Lung (tissue), 12 donors: ENCODE results near the gene VASH2. TPM values are rescaled to one million over a fixed set of nuclear protein-coding genes. Genes with fewer than 3 reads are reported as not detected.

Experiments
- ATAC-seq: fragments of 200-7000 bp; cut with Tn5 transposase; one replicate; pipeline ENCODE4 v1.9.1; 2020; ENCODE audit warnings: moderate number of reproducible peaks; ENCODE audit not compliant: insufficient read depth, low FRiP score
- DNase-seq, 3 donors: peaks; one replicate each; pipeline ENCODE4 v3.0.0-alpha.2; 2013 to 2017
- H3K27ac ChIP-seq, 2 donors: one replicate each; pipeline ENCODE4 v1.5.1; 2013; ENCODE audit warnings: mild to moderate bottlenecking in 2 of 2, moderate library complexity in 2 of 2, control low read depth in 1 of 2, inconsistent platforms in 1 of 2, low read depth in 1 of 2, low read length in 1 of 2
- H3K27me3 ChIP-seq, 3 donors: one replicate each; pipeline ENCODE4 v1.5.1; 2013; ENCODE audit warnings: low read length in 2 of 3; ENCODE audit not compliant: control insufficient read depth in 3 of 3, insufficient read depth in 3 of 3
- H3K36me3 ChIP-seq, 4 donors: one replicate each; pipeline ENCODE4 v1.5.1; 2013; ENCODE audit warnings: low read length in 4 of 4, mild to moderate bottlenecking in 1 of 4, moderate library complexity in 1 of 4; ENCODE audit not compliant: control insufficient read depth in 4 of 4, insufficient read depth in 4 of 4
- H3K4me1 ChIP-seq, 5 donors: one replicate each; pipeline ENCODE4 v1.5.1; 2013; ENCODE audit warnings: low read length in 5 of 5, mild to moderate bottlenecking in 2 of 5, moderate library complexity in 1 of 5; ENCODE audit not compliant: control insufficient read depth in 5 of 5, insufficient read depth in 5 of 5
- H3K4me3 ChIP-seq: one replicate; pipeline ENCODE4 v1.5.1; 2013; ENCODE audit warnings: mild to moderate bottlenecking, control low read depth, moderate library complexity
- H3K9ac ChIP-seq, 2 donors: one replicate each; pipeline ENCODE4 v1.5.1; 2013; ENCODE audit warnings: low read length in 2 of 2, control low read depth in 1 of 2; ENCODE audit not compliant: insufficient read depth in 1 of 2
- H3K9me3 ChIP-seq, 4 donors: one replicate each; pipeline ENCODE4 v1.5.1; 2013; ENCODE audit warnings: low read length in 3 of 4, mild to moderate bottlenecking in 1 of 4, moderate library complexity in 1 of 4; ENCODE audit not compliant: control insufficient read depth in 4 of 4, insufficient read depth in 3 of 4
- WGBS, 2 donors: extraction: QIAGEN DNeasy Blood & Tissue Kit; methylation state at CpG; one replicate each; pipeline ENCODE4 v1.1.7; 2013; 5-methylcytosine and 5-hydroxymethylcytosine counted together
- polyA plus RNA-seq, 2 donors: library from polyadenylated mRNA; stranded (reverse); fragments of 200-250 nt; gene quantifications; one replicate each; pipeline ENCODE4 v1.2.1, GENCODE V29; 2013
- total RNA-seq, 2 donors: library from RNA; depleted of rRNA in 1 of 2; stranded (reverse); fragments of >200 nt in 1 of 2; gene quantifications; one replicate each; pipeline ENCODE4 v1.2.1, GENCODE V29; 2014 to 2021
- TF ChIP-seq, protein P1 (sequence below): IDR thresholded peaks from 2 replicates; pipeline ENCODE4 v1.5.1; 2012; ENCODE audit warnings: mild to moderate bottlenecking; ENCODE audit errors: control extremely low read depth, extremely low read depth
- donor health status: control.
- donor health status: control.
- donor health status: Bipolar disorder and iron deficiency.
- donor health status: healthy.
- donor health status: DM: yes; HTN: yes; CAD: no.

The VASH2 gene
- total and polyA plus RNA-seq, 4 donors = 0.26 to 11.0 (median 1.1) TPM

DNA sequence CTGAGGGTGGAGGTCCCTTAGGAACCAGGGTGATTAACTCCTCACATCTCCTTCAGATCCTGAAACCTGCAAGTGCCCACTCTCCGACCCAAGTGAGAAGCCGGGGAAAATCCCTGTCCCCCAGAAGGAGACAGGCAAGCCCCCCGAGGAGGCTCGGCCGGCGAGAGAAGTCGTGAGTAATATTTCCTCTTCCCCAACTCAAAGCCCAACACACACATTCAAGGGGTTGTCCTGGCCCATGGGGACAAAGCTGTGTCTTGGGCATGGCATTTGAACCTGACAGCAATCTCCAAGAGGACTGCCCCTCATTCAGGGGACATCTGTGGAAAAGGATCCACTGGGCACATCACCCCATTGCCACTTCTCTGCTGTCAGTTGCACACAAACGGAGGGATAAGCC, 23.6 kb downstream of the VASH2 start:
- 92 to 95% methylated on average over 8 of the region's 8 CpGs for WGBS, 2 donors
- DNase-seq = no peak
- Histone ChIP-seq H3K27me3 (no peaks in the 10 kb centered on the region), H3K9me3 (no peaks in the 10 kb centered on the region), H3K36me3 (peaks cover 0 to 36% (median 16%) of the 10 kb centered on the region in 4 donors), H3K9ac (no peak overlapping the region), H3K4me1 (no peaks in the 10 kb centered on the region), H3K27ac (no peak overlapping the region), H3K4me3 (no peak overlapping the region)
- TF ChIP-seq, protein P1, sequence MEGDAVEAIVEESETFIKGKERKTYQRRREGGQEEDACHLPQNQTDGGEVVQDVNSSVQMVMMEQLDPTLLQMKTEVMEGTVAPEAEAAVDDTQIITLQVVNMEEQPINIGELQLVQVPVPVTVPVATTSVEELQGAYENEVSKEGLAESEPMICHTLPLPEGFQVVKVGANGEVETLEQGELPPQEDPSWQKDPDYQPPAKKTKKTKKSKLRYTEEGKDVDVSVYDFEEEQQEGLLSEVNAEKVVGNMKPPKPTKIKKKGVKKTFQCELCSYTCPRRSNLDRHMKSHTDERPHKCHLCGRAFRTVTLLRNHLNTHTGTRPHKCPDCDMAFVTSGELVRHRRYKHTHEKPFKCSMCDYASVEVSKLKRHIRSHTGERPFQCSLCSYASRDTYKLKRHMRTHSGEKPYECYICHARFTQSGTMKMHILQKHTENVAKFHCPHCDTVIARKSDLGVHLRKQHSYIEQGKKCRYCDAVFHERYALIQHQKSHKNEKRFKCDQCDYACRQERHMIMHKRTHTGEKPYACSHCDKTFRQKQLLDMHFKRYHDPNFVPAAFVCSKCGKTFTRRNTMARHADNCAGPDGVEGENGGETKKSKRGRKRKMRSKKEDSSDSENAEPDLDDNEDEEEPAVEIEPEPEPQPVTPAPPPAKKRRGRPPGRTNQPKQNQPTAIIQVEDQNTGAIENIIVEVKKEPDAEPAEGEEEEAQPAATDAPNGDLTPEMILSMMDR = no peak
- ATAC-seq = no peak

DNA sequence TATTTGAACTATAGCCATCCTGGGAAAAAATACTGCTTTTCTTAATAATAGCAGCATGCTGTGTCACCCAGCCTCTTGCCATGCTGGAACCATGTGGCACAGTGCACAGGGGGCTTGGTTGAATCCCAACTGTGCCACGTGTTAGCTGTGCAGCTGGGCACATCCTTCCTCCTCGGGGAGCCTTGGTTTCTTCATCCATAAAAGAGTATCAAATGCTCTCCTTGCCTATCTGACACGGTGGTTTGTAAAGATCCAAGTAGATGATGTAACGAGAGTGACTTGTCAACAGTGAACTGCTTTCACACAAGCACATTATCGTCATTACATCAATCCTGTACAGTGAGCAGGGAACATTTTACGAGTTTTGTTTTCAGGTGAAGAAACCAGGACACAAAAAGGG, 24.4 kb downstream of the VASH2 start:
- DNase-seq = no peak
- Histone ChIP-seq H3K27me3 (no peaks in the 10 kb centered on the region), H3K36me3 (peaks cover 0 to 37% (median 18%) of the 10 kb centered on the region in 4 donors), H3K4me1 (no peaks in the 10 kb centered on the region), H3K4me3 (no peak overlapping the region), H3K9ac (no peak overlapping the region), H3K9me3 (no peaks in the 10 kb centered on the region), H3K27ac (no peak overlapping the region)
- WGBS, 2 donors = 65 to 83% methylated on average over 6 of the region's 6 CpGs
- TF ChIP-seq, protein P1 = no peak
- no peak for ATAC-seq

DNA sequence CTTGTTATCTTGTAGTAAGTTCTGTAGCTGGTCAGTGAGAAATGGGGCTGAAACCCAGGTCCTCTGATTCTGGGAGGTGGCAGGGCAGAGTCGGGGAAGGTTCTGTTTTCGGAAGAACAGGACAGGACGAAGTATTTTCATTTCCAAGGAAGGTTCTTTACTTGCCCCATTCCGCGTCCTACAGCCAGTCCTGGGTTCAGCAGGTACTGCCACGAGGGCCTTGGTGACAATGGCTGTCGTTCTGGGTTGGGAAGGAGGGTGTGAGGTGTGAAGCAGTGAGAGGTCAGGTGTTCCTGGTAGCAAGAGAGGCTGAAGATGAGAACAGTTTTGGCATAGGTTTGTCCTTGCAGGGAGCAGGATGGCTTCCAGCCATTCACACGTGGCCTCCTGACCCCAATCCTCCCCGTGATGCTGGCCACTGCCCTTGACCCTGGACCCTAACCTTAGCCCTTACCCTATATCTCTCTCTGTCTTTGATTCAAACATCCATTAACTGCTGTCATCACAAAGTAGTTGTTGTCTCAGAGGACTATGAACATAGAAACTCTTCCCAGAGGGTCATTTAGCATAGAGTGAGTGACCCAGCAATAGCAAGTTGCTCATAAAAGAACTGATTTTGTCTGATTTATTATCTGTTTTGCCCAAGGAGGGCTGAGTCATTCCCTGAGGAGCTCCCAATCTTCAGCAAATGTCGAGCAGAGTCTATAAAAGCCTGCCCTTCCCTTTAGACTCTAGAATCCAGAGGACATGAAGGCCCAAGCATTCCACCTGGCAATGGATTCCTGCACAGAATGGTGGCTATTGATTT, 25.0 kb downstream of the VASH2 start:
- Histone ChIP-seq H3K9me3 (no peaks in the 10 kb centered on the region), H3K4me1 (peaks cover 0 to 1% (median 0%) of the 10 kb centered on the region in 5 donors), H3K27me3 (no peaks in the 10 kb centered on the region), H3K27ac (no peak overlapping the region), H3K36me3 (peaks cover 0 to 33% (median 15%) of the 10 kb centered on the region in 4 donors), H3K9ac (no peak overlapping the region), H3K4me3 (no peak overlapping the region)
- WGBS, 2 donors = 92 to 95% methylated on average over 10 of the region's 10 CpGs
- TF ChIP-seq, protein P1 = no peak
- ATAC-seq (no peak), DNase-seq (no peak)
